Measurements from ENCODE around the gene RAB44.

Gene RAB44

DNA sequence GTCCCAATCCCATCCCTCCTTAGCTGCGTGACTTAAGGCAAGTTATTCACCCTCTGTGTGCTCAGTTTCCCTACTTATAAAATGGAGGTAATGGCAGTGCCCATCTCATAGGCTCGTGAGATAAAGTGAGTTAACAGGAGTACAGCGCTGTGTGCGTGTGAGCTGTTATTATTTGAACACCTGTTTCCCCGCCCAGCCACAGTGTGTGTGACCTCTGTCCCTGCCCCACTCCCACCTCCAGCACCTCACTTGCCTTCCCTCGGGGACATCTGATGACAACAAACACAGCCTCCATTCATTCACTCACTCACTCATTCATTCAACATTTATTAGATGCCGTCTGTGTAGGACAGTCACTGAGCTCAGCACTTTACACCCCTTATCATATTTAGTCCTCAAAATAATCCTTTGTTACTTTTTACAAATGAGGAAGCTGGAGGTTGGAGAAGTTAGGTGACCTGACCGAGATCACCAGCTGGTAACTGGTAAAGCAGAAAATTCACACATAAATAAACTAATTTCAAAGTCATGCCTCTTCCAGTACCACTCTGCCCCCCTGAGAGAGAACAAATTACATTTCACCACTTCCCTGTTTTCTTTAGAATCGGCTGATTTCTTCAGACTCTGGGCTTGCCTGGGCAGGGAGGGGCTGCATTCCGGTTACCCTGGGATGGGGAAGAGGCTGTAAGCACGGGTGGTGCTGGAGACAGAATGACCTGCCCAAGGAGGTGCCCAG lies 83.0 kb downstream of the RAB44 start:
- no peak for DNase-seq

DNA sequence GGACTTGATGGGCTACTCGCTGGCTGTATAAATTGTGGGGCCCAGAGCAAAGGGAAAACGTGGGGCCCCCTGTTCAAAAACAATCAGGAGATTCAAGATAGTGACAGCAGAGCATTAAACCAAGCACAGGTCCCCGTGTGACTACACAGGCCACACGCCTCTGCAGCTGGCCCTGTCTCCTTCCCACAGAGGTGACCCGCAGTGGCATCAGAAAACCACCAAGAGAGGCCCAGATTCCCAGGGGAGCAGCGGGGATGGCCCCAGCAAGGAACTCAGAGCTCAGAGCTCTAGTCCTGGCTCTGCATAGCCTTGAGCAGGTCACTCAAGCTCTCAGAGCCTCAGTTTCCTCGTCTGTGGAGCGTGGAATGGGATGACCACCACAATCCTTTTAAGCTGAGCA lies 84.0 kb downstream of the RAB44 start:
- no peak for DNase-seq

All from activated T-cell treated with anti-CD3 and anti-CD28 coated beads for 4 hours (primary cell).